IPS-20b (cell line): ENCODE results near the gene GLIS2.

Source experiments
- H3K27ac ChIP-seq: one replicate; pipeline ENCODE4 v1.5.1; 2013; ENCODE audit warnings: low read length
- H3K27me3 ChIP-seq: 2 replicates; pipeline ENCODE4 v1.6.1; 2013; ENCODE audit warnings: mild to moderate bottlenecking, low read length, inconsistent platforms; ENCODE audit not compliant: insufficient read depth
- H3K36me3 ChIP-seq: 2 replicates; pipeline ENCODE4 v1.6.1; 2013; ENCODE audit warnings: low read depth, mild to moderate bottlenecking, inconsistent platforms, low read length, moderate library complexity; ENCODE audit not compliant: insufficient read depth
- H3K4me1 ChIP-seq: 2 replicates; pipeline ENCODE4 v1.6.1; 2013; ENCODE audit warnings: mild to moderate bottlenecking, control low read depth, inconsistent platforms, low read length, moderate library complexity; ENCODE audit not compliant: insufficient read depth
- H3K4me3 ChIP-seq: 2 replicates; pipeline ENCODE4 v1.5.1; 2013; ENCODE audit warnings: mild to moderate bottlenecking, low read length, inconsistent platforms
- H3K9ac ChIP-seq: 2 replicates; pipeline ENCODE4 v1.6.1; 2013; ENCODE audit warnings: low read depth, mild to moderate bottlenecking, inconsistent platforms, low read length, moderate library complexity
- H3K9me3 ChIP-seq: 2 replicates; pipeline ENCODE4 v1.6.1; 2013; ENCODE audit warnings: mild to moderate bottlenecking, low read depth, low read length, inconsistent platforms; ENCODE audit not compliant: insufficient read depth

GLIS2 gene

GRCh38 chr16:4315186-4316107 is at the start of gene GLIS2:
Gene GLIS2, plus strand, starts transcription at chr16:4316067. Its CDS starts 16,214 bp downstream, at chr16:4332281.
- peak within 1 kb of the TSS; percentile 68 for H3K9ac ChIP-seq
- no peaks in the 10 kb centered on the region for H3K9me3 ChIP-seq
- H3K4me3 ChIP-seq: peak within 1 kb of the TSS; percentile 76
- H3K27me3 ChIP-seq: peaks cover 21% of the 10 kb centered on the region
- H3K27ac ChIP-seq: no peak within 1 kb of the TSS
- no peaks in the 10 kb centered on the region for H3K36me3 ChIP-seq
- H3K4me1 ChIP-seq: peaks cover 10% of the 10 kb centered on the region; the same call in 1 of the 2 replicates

- 0 out of 2 replicates have a peak, but pooled peaks cover 3% of the 10 kb centered on the region for H3K4me1 ChIP-seq
These were observed 49.5 kb upstream of the GLIS2 start for GRCh38 chr16:4266372-4266771.

GRCh38 chr16:4270091-4270490 is 45.8 kb upstream of the GLIS2 start:
- Histone ChIP-seq H3K9ac (peak overlapping the region; percentile 84; the same call in 1 of the 2 replicates), H3K9me3 (no peaks in the 10 kb centered on the region), H3K36me3 (peaks cover 4% of the 10 kb centered on the region; the same call in 1 of the 2 replicates), H3K27ac (no peak overlapping the region), H3K27me3 (no peaks in the 10 kb centered on the region), H3K4me1 (no peaks in the 10 kb centered on the region), H3K4me3 (peak overlapping the region; percentile 65; the same call in 1 of the 2 replicates)

More at GRCh38 chr16:4266372-4266771, 49.5 kb upstream of the GLIS2 start:
- Histone ChIP-seq H3K9ac (no peak overlapping the region), H3K4me3 (no peak overlapping the region), H3K27ac (no peak overlapping the region), H3K27me3 (no peaks in the 10 kb centered on the region), H3K9me3 (no peaks in the 10 kb centered on the region), H3K36me3 (peaks cover 13% of the 10 kb centered on the region)

- Histone ChIP-seq H3K27ac (no peak overlapping the region), H3K4me1 (no peaks in the 10 kb centered on the region), H3K9ac (peak overlapping the region; percentile 84; the same call in 1 of the 2 replicates), H3K4me3 (peak overlapping the region; percentile 65), H3K27me3 (no peaks in the 10 kb centered on the region), H3K9me3 (no peaks in the 10 kb centered on the region), H3K36me3 (peaks cover 4% of the 10 kb centered on the region; the same call in 1 of the 2 replicates)
These were observed 45.3 kb upstream of the GLIS2 start for GRCh38 chr16:4270595-4270994.

- Histone ChIP-seq H3K4me3 (peak overlapping the region; percentile 65), H3K36me3 (peaks cover 3% of the 10 kb centered on the region; the same call in 1 of the 2 replicates), H3K9me3 (no peaks in the 10 kb centered on the region), H3K4me1 (no peaks in the 10 kb centered on the region), H3K27me3 (no peaks in the 10 kb centered on the region), H3K27ac (peak overlapping the region; percentile 81), H3K9ac (peak overlapping the region; percentile 84)
These were observed 44.4 kb upstream of the GLIS2 start for GRCh38 chr16:4271176-4272113.

GRCh38 chr16:4272114-4272956 is 43.5 kb upstream of the GLIS2 start:
- Histone ChIP-seq H3K9ac (peak overlapping the region; percentile 84), H3K9me3 (no peaks in the 10 kb centered on the region), H3K36me3 (no peaks in the 10 kb centered on the region), H3K27ac (peak overlapping the region; percentile 81), H3K27me3 (no peaks in the 10 kb centered on the region), H3K4me3 (peak overlapping the region; percentile 65), H3K4me1 (no peaks in the 10 kb centered on the region)

GRCh38 chr16:4273858-4274311 is 42.0 kb upstream of the GLIS2 start:
- H3K4me3 ChIP-seq: peak overlapping the region; percentile 65
- no peaks in the 10 kb centered on the region for H3K36me3 ChIP-seq
- no peaks in the 10 kb centered on the region for H3K4me1 ChIP-seq
- peak overlapping the region; percentile 83 for H3K27ac ChIP-seq
- H3K9me3 ChIP-seq: no peaks in the 10 kb centered on the region
- H3K9ac ChIP-seq: peak overlapping the region; percentile 88; the same call in 1 of the 2 replicates
- no peaks in the 10 kb centered on the region for H3K27me3 ChIP-seq

GRCh38 chr16:4275861-4276260 is 40.0 kb upstream of the GLIS2 start:
- no peaks in the 10 kb centered on the region for H3K36me3 ChIP-seq
- H3K9me3 ChIP-seq: no peaks in the 10 kb centered on the region
- H3K27me3 ChIP-seq: no peaks in the 10 kb centered on the region
- no peak overlapping the region for H3K27ac ChIP-seq
- H3K4me3 ChIP-seq: no peak overlapping the region
- no peaks in the 10 kb centered on the region for H3K4me1 ChIP-seq
- no peak overlapping the region for H3K9ac ChIP-seq

- no peak overlapping the region for H3K27ac ChIP-seq
- H3K4me3 ChIP-seq: no peak overlapping the region
- H3K27me3 ChIP-seq: no peaks in the 10 kb centered on the region
- no peaks in the 10 kb centered on the region for H3K4me1 ChIP-seq
- H3K36me3 ChIP-seq: no peaks in the 10 kb centered on the region
- no peak overlapping the region for H3K9ac ChIP-seq
- H3K9me3 ChIP-seq: no peaks in the 10 kb centered on the region
These were observed 37.8 kb upstream of the GLIS2 start for GRCh38 chr16:4277987-4278513.

GRCh38 chr16:4280625-4281024 is 35.2 kb upstream of the GLIS2 start:
- no peaks in the 10 kb centered on the region; the same call in 1 of the 2 replicates for H3K4me1 ChIP-seq
- no peak overlapping the region for H3K4me3 ChIP-seq
- H3K36me3 ChIP-seq: no peaks in the 10 kb centered on the region
- H3K27ac ChIP-seq: no peak overlapping the region
- H3K9ac ChIP-seq: no peak overlapping the region
- H3K27me3 ChIP-seq: no peaks in the 10 kb centered on the region
- H3K9me3 ChIP-seq: no peaks in the 10 kb centered on the region
